SK-N-SH (cell line): ENCODE data around the gene SPINK14. TPM values are rescaled to one million over a fixed set of nuclear protein-coding genes. Genes with fewer than 3 reads are reported as not detected.

Experiments
- CTCF ChIA-PET: fragments of 300-600, 350-600 bp; formaldehyde crosslinking; extraction: SDS; loops from one replicate; lab custom pipeline; 2021; lab: Yijun Ruan, JAX
- POLR2A ChIA-PET: fragments of 350-600 bp; sonication (Branson Sonifier 250); formaldehyde crosslinking; extraction: SDS; loops from one replicate; lab custom pipeline; 2020; ENCODE audit warnings: antibody characterized with exemption, inconsistent platforms; lab: Yijun Ruan, JAX
- DNase-seq: peaks from one replicate; pipeline ENCODE4 v3.0.0; 2012
- H2AFZ ChIP-seq: fragments of 200-600 bp; sonication (generic); 2 replicates; pipeline ENCODE4 v1.8.1; 2016; ENCODE audit warnings: antibody characterized with exemption, mild to moderate bottlenecking, low read depth
- H3F3A ChIP-seq: fragments of 200-600 bp; sonication (generic); replicated peaks from 2 replicates; pipeline ENCODE3; 2016; ENCODE audit warnings: antibody characterized with exemption, mild to moderate bottlenecking; ENCODE audit not compliant: insufficient read depth
- H3K27ac ChIP-seq, 2 experiments: fragments of 200-500 bp in 1 of 2; fragments of 200-600 bp in 1 of 2; sonication (Bioruptor generic) in 1 of 2; sonication (generic), shearing (Covaris generic) in 1 of 2; 2 replicates each; pipeline versions ENCODE4 v1.5.1 to v1.6.1; 2014 to 2016; ENCODE audit warnings: low read depth in 2 of 2, inconsistent platforms in 1 of 2, low read length in 1 of 2, mild to moderate bottlenecking in 1 of 2, mixed read lengths in 1 of 2
- H3K27me3 ChIP-seq: fragments of 200-600 bp; sonication (generic), shearing (Covaris generic); 2 replicates; pipeline ENCODE4 v1.6.1; 2016; ENCODE audit warnings: mixed run types; ENCODE audit not compliant: insufficient read depth
- H3K36me3 ChIP-seq, 2 experiments: fragments of 200-500 bp in 1 of 2; fragments of 200-600 bp in 1 of 2; sonication (Bioruptor generic) in 1 of 2; sonication (generic) in 1 of 2; replicated peaks in 1 of 2; 2 replicates each; pipeline versions ENCODE3 to v1.5.1; 2014 to 2016; ENCODE audit warnings: low read length in 1 of 2, mild to moderate bottlenecking in 1 of 2; ENCODE audit not compliant: insufficient read depth in 2 of 2, control insufficient read depth in 1 of 2
- H3K4me1 ChIP-seq, 2 experiments: fragments of 200-500 bp in 1 of 2; fragments of 200-600 bp in 1 of 2; sonication (Bioruptor generic) in 1 of 2; sonication (generic), shearing (Covaris generic) in 1 of 2; 2 replicates each; pipeline versions ENCODE4 v1.5.1 to v1.6.1; 2014 to 2016; ENCODE audit warnings: low read depth in 1 of 2, low read length in 1 of 2, mixed run types in 1 of 2; ENCODE audit not compliant: insufficient read depth in 2 of 2, control insufficient read depth in 1 of 2
- H3K4me2 ChIP-seq: fragments of 200-600 bp; sonication (generic), shearing (Covaris generic); 2 replicates; pipeline ENCODE4 v1.6.1; 2017; ENCODE audit warnings: mixed run types
- H3K4me3 ChIP-seq, 2 experiments: fragments of 200-500 bp in 1 of 2; fragments of 200-600 bp in 1 of 2; sonication (Bioruptor generic) in 1 of 2; sonication (generic), shearing (Covaris generic) in 1 of 2; 2 replicates each; pipeline versions ENCODE4 v1.5.1 to v1.8.1; 2014 to 2016; ENCODE audit warnings: low read depth in 2 of 2, inconsistent platforms in 1 of 2, low read length in 1 of 2, mild to moderate bottlenecking in 1 of 2, mixed read lengths in 1 of 2, moderate library complexity in 1 of 2
- H3K79me2 ChIP-seq: fragments of 200-600 bp; sonication (generic); 2 replicates; pipeline ENCODE4 v1.8.1; 2017; ENCODE audit warnings: mild to moderate bottlenecking; ENCODE audit not compliant: insufficient read depth
- H3K9ac ChIP-seq: fragments of 200-600 bp; sonication (generic); 2 replicates; pipeline ENCODE4 v1.6.1; 2017; ENCODE audit warnings: mixed run types
- H3K9me2 ChIP-seq: fragments of 200-600 bp; sonication (generic); 2 replicates; pipeline ENCODE4 v1.6.1; 2017; ENCODE audit warnings: mixed run types
- H3K9me3 ChIP-seq: fragments of 200-600 bp; sonication (generic); 2 replicates; pipeline ENCODE4 v1.6.1; 2017; ENCODE audit warnings: mixed run types, mild to moderate bottlenecking, moderate library complexity
- H4K20me1 ChIP-seq: fragments of 200-600 bp; sonication (generic); 2 replicates; pipeline ENCODE4 v1.6.1; 2017; ENCODE audit warnings: mild to moderate bottlenecking, mixed run types; ENCODE audit not compliant: insufficient read depth
- CTCF ChIP-seq: fragments of 200-600 bp; sonication (generic); IDR thresholded peaks from 2 replicates; pipeline ENCODE4 v1.6.1; 2017; ENCODE audit warnings: antibody characterized with exemption, mild to moderate bottlenecking, moderate library complexity
- EP300 ChIP-seq, 2 experiments: IDR thresholded peaks; 2 replicates each; pipeline versions ENCODE4 v1.4.0 to v1.6.1; 2012; ENCODE audit warnings: borderline replicate concordance in 1 of 2, low read depth in 1 of 2, low read length in 1 of 2
- GATA2 ChIP-seq: sonication (generic); formaldehyde crosslinking; IDR thresholded peaks from 2 replicates; pipeline ENCODE4 v1.5.0; 2020; ENCODE audit warnings: mild to moderate bottlenecking, missing genetic modification reagents
- IRF3 ChIP-seq: fragments of 150-350 bp; IDR thresholded peaks from 2 replicates; pipeline ENCODE4 v1.6.1; 2016; ENCODE audit warnings: mild to moderate bottlenecking, low read depth, low read length
- JUND ChIP-seq: IDR thresholded peaks from 2 replicates; pipeline ENCODE4 v1.4.0; 2012
- MAX ChIP-seq: IDR thresholded peaks from 2 replicates; pipeline ENCODE4 v1.4.0; 2012; ENCODE audit warnings: low read depth
- NFIC ChIP-seq: IDR thresholded peaks from 2 replicates; pipeline ENCODE4 v1.4.0; 2012; ENCODE audit warnings: borderline replicate concordance
- NRF1 ChIP-seq: IDR thresholded peaks from 2 replicates; pipeline ENCODE4 v1.6.1; 2012; ENCODE audit warnings: low read depth, mild to moderate bottlenecking, low read length
- PBX3 ChIP-seq: IDR thresholded peaks from 2 replicates; pipeline ENCODE4; 2012
- POLR2AphosphoS5 ChIP-seq: IDR thresholded peaks from 2 replicates; pipeline ENCODE4 v1.6.1; 2012; ENCODE audit warnings: low read depth, low read length
- RAD21 ChIP-seq: IDR thresholded peaks from 2 replicates; pipeline ENCODE4 v1.6.1; 2012; ENCODE audit warnings: mild to moderate bottlenecking, low read length
- RCOR1 ChIP-seq: fragments of 150-350 bp; IDR thresholded peaks from 2 replicates; pipeline ENCODE4 v1.6.1; 2017; ENCODE audit warnings: antibody characterized with exemption, low read length
- REST ChIP-seq: IDR thresholded peaks from 2 replicates; pipeline ENCODE4 v1.6.1; 2012; ENCODE audit warnings: mild to moderate bottlenecking, low read depth, low read length, moderate library complexity
- RFX5 ChIP-seq: IDR thresholded peaks from 2 replicates; pipeline ENCODE4 v1.6.1; 2012; ENCODE audit warnings: mild to moderate bottlenecking, improper control_type of control experiment, low read length
- RXRA ChIP-seq: IDR thresholded peaks from 2 replicates; pipeline ENCODE4 v1.4.0; 2012; ENCODE audit warnings: low read depth, mild to moderate bottlenecking, borderline replicate concordance
- TAF1 ChIP-seq: IDR thresholded peaks from 2 replicates; pipeline ENCODE4 v1.6.1; 2012; ENCODE audit warnings: low read depth, mild to moderate bottlenecking, low read length, moderate library complexity, borderline replicate concordance
- TEAD4 ChIP-seq: IDR thresholded peaks from 2 replicates; pipeline ENCODE4 v1.4.0; 2012; ENCODE audit warnings: mild to moderate bottlenecking, borderline replicate concordance; ENCODE audit not compliant: insufficient read depth
- USF2 ChIP-seq: fragments of 150-350 bp; IDR thresholded peaks from 2 replicates; pipeline ENCODE4 v1.6.1; 2017; ENCODE audit warnings: antibody characterized with exemption, low read length, low read depth, borderline replicate concordance
- YY1 ChIP-seq: IDR thresholded peaks from 2 replicates; pipeline ENCODE4 v1.4.0; 2012; ENCODE audit warnings: low read depth, mild to moderate bottlenecking
- ZBTB33 ChIP-seq: IDR thresholded peaks from 2 replicates; pipeline ENCODE4 v1.4.0; 2012; ENCODE audit warnings: low read depth, borderline replicate concordance
- WGBS: methylation state at CpG from one replicate; pipeline ENCODE4 v1.1.6; 2017; ENCODE audit warnings: low lambda C conversion rate; 5-methylcytosine and 5-hydroxymethylcytosine counted together
- polyA plus RNA-seq, 3 experiments: library from polyadenylated mRNA; depleted of rRNA; stranded (reverse); fragments of >200 nt; gene quantifications; 2 replicates each; pipeline ENCODE4 v1.2.3, GENCODE V29; 2012

SPINK14 gene
- polyA plus RNA-seq, 1 of the 3 experiments (the other 2 are of a cell fraction): not detected

- no peak overlapping the region for H2AFZ ChIP-seq
- H3K4me2 ChIP-seq: no peak overlapping the region
- DNase-seq: no peak
- H4K20me1 ChIP-seq: no peaks in the 10 kb centered on the region
- TF ChIP-seq IRF3: no peak
- TF ChIP-seq PBX3: no peak
- no peak for TF ChIP-seq NFIC
- no peak for TF ChIP-seq RAD21
- no peak for TF ChIP-seq POLR2AphosphoS5
- no peak for TF ChIP-seq ZBTB33
- TF ChIP-seq RXRA: no peak
- TF ChIP-seq REST: no peak
- TF ChIP-seq GATA2 (CRISPR knock-in tag): no peak
- no peak for TF ChIP-seq RCOR1
- TF ChIP-seq CTCF: no peak
- no peak for TF ChIP-seq MAX
- TF ChIP-seq EP300 (IDR thresholded peaks at IDR 0.05; ENCODE audit: borderline replicate concordance in 1 of 2, low read depth in 1 of 2, low read length in 1 of 2): no peak
- TF ChIP-seq JUND: no peak
- no peak for TF ChIP-seq NRF1
- TF ChIP-seq TEAD4: no peak
- no peak for TF ChIP-seq RFX5
- TF ChIP-seq TAF1: no peak
- no peak for TF ChIP-seq YY1
- TF ChIP-seq USF2: no peak
- H3K27ac ChIP-seq: no peak overlapping the region
- H3F3A ChIP-seq: no peaks in the 10 kb centered on the region
- H3K9ac ChIP-seq: no peak overlapping the region
- H3K36me3 ChIP-seq: no peaks in the 10 kb centered on the region
- CTCF ChIA-PET: interaction anchor here (0.9 kb wide), 1 partner anchor 18 kb away, joined by 3 read pairs; no protein-coding TSS in a partner anchor
- POLR2A ChIA-PET: no interaction called here
- H3K79me2 ChIP-seq: no peaks in the 10 kb centered on the region
- no peaks in the 10 kb centered on the region for H3K4me1 ChIP-seq
- no peaks in the 10 kb centered on the region for H3K9me3 ChIP-seq
- no peaks in the 10 kb centered on the region for H3K9me2 ChIP-seq
- H3K27me3 ChIP-seq: no peaks in the 10 kb centered on the region
- 60% methylated on average over 1 of the region's 1 CpG for WGBS
- no peak overlapping the region for H3K4me3 ChIP-seq
Observed at GRCh38 chr5:148162038-148162437, 6.3 kb upstream of the SPINK14 start.
